BJ (cell line): ENCODE data around the gene PTPN21. TPM values are rescaled to one million over a fixed set of nuclear protein-coding genes. Genes with fewer than 3 reads are reported as not detected.

ENCODE experiments used
- CTCF ChIA-PET: fragments of 350-600 bp; formaldehyde crosslinking; extraction: SDS; loops from one replicate; lab custom pipeline; 2021; ENCODE audit warnings: antibody characterized with exemption, inconsistent platforms; lab: Yijun Ruan, JAX
- POLR2A ChIA-PET: fragments of 300-600 bp; sonication (Branson Sonifier 250); formaldehyde crosslinking; extraction: SDS; loops from one replicate; lab custom pipeline; 2021; ENCODE audit warnings: antibody characterized with exemption; lab: Charles Lee
- DNase-seq: peaks from one replicate; pipeline ENCODE4 v3.0.0-alpha.2; 2011; ENCODE audit warnings: low read depth
- H3K27me3 ChIP-seq: 2 replicates; pipeline ENCODE4 v1.6.0; 2011; ENCODE audit warnings: low read length; ENCODE audit not compliant: control insufficient read depth, insufficient read depth
- H3K36me3 ChIP-seq: 2 replicates; pipeline ENCODE4 v1.5.1; 2011; ENCODE audit warnings: low read length; ENCODE audit not compliant: control insufficient read depth, insufficient read depth
- H3K4me3 ChIP-seq: 2 replicates; pipeline ENCODE4 v1.5.1; 2011; ENCODE audit warnings: low read depth, mild to moderate bottlenecking, control low read depth, low read length
- CTCF ChIP-seq: IDR thresholded peaks from 2 replicates; pipeline ENCODE4 v1.5.1; 2011; ENCODE audit warnings: low read depth, mild to moderate bottlenecking, control low read depth, inconsistent platforms, low read length, moderate library complexity; ENCODE audit not compliant: insufficient read depth
- polyA plus RNA-seq: library from polyadenylated mRNA; depleted of rRNA; stranded (reverse); fragments of >200 nt; gene quantifications from 2 replicates; pipeline ENCODE4 v1.2.3, GENCODE V29; 2011

The PTPN21 gene
- polyA plus RNA-seq, 1 experiment: 9.1 TPM

GRCh38 chr14:88597601-88598000 is 42.8 kb upstream of the PTPN21 start:
- H3K4me3 ChIP-seq: no peak overlapping the region
- no peak for DNase-seq
- ChIA-PET POLR2A (no interaction called here), CTCF (no interaction called here)
- H3K36me3 ChIP-seq: peaks cover 14% of the 10 kb centered on the region
- no peaks in the 10 kb centered on the region for H3K27me3 ChIP-seq
- no peak for TF ChIP-seq CTCF

DNA sequence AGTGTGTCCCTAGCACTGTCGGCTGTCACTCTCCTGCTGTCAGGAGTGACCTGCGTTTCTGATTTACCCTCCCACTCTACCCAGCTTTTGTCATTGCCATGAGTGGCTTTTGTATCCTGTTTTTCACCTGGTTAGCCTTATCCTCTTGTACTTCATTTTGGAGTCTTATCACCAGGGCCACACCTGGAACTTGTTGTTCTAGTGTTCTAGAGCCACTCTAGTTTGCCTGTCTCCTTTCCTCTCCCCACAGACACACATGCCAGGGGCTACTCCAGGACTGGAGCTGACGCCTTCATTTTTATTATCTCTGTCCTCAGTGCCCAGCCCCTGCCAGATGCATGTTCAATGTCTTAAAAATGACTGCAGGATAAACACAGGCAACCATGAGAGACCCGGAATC is 42.2 kb upstream of the PTPN21 start:
- POLR2A ChIA-PET: no interaction called here
- CTCF ChIA-PET: no interaction called here
- TF ChIP-seq CTCF: no peak
- no peaks in the 10 kb centered on the region for H3K27me3 ChIP-seq
- no peak for DNase-seq
- H3K4me3 ChIP-seq: no peak overlapping the region
- peaks cover 11% of the 10 kb centered on the region for H3K36me3 ChIP-seq

DNA sequence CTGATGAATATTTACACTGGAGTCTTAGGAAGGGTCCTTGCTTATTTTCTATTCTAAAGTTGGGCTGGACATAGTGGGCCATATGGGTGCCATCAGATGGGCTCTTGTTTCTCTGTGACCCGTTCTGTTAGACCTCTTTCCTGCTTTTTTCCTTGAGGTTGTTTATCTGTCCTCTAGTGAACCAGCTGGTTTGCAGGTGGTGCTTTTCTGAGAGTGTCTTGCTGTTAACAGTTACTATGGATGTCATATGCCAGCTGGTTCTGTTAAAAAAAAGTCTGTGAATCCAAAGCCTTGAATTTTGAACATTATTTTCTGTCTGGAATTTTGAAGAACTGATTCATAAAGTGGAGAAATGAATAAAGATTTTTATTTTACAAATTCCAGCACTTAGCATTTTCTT is 37.2 kb upstream of the PTPN21 start:
- no peak for TF ChIP-seq CTCF

DNA sequence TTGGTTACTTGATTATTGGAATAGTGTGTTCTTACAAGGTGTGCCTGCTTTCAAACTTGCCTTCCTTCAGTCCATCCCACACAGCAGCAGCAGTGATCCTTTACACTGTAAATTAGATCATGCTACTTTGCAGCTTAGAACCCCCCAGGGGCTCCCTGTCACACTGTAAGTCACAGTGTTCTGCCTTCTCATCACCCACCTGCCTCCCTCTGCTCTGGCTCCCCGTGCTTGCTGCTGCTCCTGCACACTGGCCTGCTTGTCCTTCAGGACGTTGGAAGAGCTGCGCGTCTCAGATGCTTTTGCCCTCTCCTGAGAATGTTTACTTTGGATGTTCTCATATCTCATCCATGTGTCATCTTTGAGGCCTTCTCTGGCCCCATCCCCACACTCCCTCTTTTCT is 35.4 kb upstream of the PTPN21 start:
- no peak for TF ChIP-seq CTCF
- H3K36me3 ChIP-seq: peaks cover 3% of the 10 kb centered on the region; the same call in 1 of the 2 replicates
- DNase-seq: no peak
- POLR2A ChIA-PET: no interaction called here
- H3K4me3 ChIP-seq: no peak overlapping the region
- H3K27me3 ChIP-seq: no peaks in the 10 kb centered on the region
- CTCF ChIA-PET: no interaction called here

More for the DNA sequence above, 37.2 kb upstream of the PTPN21 start:
- ChIA-PET POLR2A (no interaction called here), CTCF (interaction anchor here (1.0 kb wide), 1 partner anchor 10 kb away, joined by 3 read pairs; no protein-coding TSS in a partner anchor)
- Histone ChIP-seq H3K4me3 (no peak overlapping the region), H3K36me3 (peaks cover 5% of the 10 kb centered on the region), H3K27me3 (no peaks in the 10 kb centered on the region)
- no peak for DNase-seq

DNA sequence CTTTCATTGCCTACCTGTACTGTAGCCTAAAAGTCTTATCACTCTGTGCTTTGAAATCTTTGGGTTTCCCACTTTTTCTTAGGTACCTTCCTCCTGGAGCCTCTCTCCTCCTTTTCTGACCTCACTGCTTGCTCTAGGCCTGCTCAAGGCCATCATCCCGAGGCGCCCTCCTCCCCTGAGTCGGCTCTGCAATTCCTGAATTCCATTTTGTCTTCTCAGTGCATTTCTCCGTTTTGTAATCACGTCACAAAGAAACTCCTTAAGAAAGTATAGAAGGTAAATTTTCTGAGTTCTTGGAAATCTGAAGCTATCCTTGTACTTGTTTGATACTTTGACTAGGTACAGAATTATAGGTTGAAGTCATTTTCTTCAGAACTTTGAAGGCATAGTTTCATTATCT is 33.3 kb upstream of the PTPN21 start:
- H3K36me3 ChIP-seq: peaks cover 8% of the 10 kb centered on the region
- DNase-seq: no peak
- H3K4me3 ChIP-seq: no peak overlapping the region
- no peak for TF ChIP-seq CTCF
- CTCF ChIA-PET: interaction anchor here (0.7 kb wide), 1 partner anchor 313 kb away, joined by 3 read pairs; no protein-coding TSS in a partner anchor
- H3K27me3 ChIP-seq: no peaks in the 10 kb centered on the region
- POLR2A ChIA-PET: no interaction called here
